ENCODE data around the gene CALHM6.

CALHM6 gene

DNA sequence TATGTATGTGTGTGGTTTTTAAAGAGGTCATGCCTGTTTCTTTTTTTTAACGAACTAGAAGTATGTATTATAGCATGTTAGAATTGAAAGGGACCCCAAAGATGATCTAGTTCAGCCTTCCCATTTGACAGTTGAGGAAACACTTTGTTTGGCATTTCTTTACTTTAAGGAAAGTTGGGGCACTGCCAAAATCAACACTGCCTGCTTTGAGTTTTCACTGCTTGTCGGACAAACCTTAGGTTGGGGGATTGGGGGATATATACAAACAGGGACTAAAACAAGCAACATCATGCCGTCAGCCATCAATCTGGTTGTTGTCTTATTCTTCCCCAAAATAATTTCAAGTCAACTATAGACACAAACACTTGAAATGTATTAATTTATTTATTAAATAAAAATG lies 14.1 kb upstream of the CALHM6 start:
- no peak for DNase-seq

- DNase-seq, result no peak
Observed at GRCh38 chr6:116447496-116448011, 13.6 kb upstream of the CALHM6 start.

- DNase-seq, result no peak
Observed at GRCh38 chr6:116449565-116449964, 11.6 kb upstream of the CALHM6 start.

DNA sequence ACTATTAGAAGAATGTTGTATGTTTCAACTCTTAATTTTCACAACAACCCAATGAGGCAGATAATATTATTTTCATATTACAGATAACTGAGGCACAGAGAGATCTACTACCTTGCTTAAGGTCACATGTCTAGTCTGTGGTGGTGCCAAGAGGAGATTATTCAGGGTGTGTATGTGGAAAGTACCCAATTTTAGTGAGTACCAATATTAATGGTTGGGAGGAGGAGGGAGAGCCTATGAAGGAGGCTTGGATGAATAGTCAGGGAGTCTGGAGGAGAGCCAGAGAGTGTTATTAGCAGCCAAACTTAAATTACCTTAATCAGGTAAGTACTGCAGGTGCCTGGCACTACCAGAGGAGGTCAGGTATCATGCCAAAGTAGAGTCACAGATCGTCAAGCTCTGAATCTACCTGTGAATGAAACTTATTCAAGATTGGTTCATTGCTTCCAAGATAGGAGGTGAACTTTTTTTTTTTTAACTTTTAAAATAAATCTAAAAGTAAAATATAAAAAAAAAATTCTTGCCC lies 10.9 kb upstream of the CALHM6 start:
- DNase-seq, result no peak

DNA sequence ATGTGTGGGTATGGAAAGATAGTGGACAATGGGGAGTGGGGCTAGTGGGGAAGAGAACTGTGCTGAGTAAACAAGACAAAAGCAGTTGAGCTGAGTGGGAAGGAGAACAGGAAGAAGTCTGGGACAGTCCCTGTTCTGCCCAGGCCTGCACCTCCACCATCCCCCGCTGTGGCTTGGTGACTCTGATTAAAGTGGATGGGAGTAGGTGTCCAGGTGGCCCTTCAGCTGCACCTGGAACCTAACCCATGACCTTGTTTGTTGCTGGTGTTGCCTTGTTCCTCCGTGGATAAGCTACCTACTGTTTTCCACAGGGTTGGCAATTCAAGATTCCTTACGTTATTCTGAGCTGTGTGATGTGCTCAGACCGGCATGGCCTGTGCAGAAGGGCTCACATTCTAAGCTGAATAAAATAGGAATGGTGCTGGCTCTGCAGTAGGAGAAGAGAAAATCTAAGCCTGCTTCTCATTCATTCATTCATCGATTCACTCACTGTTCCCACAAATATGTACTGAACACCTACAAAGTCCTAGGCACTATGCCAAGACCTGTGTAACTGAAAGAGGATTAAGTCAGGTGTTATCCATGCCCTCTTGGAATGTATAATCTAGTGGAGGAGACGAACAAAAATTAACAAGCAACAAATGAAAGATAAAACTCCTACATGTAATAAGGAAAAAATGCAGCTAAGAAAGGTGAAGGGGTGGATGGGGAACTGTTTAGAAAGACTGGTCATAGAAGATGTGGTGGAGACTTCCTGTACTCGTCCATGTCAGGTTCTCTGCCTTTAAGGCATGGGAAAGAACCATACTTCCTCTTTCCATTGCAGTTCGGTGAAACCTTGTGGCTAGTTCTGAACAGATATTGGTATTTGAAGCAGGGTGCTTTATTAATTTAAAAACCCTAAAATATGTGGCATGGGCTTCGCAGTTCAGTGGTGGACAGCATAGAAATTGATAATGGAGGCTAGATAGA lies 10.1 kb upstream of the CALHM6 start:
- no peak for DNase-seq

GRCh38 chr6:116451916-116452315 lies 9.3 kb upstream of the CALHM6 start:
- no peak for DNase-seq

GRCh38 chr6:116452531-116452930 lies 8.6 kb upstream of the CALHM6 start:
- DNase-seq, result no peak

DNA sequence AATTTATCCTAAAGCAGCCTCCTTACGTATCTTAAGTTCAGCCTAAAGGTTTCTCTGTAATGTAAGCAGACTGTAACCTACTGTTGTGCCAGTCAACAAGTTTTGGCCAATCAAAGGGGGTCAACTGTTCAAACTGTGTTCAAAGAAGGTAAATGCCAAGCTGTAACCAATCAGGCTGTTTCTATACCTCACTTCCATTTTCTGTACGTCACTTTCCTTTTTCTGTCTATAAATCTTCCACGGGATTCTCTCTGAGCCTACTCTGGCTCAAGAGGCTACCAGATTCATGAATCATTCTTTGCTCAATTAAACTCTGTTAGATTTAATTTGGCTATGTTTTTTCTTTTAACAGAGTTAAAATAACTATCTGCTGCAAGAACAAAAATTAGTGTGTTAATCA lies 5.1 kb upstream of the CALHM6 start:
- no peak for DNase-seq

DNA sequence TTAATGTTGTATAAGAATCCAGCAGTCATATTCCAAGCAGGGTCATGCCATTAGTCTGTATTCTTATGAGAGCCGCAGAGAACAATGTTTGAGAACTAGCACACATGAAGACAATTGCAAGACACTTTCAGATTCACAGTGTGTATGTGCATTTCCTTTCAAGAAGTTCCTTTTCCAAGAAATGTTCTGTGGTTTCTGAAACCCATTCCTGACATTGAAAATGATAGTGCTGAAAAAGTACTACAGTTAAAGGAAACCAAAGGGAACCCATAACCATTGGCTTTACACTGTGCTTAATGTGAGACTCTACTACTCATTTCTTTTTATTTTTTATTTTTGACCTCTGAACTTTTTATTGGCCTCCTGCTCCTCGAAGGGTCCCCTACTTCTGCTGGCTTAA lies 4.2 kb upstream of the CALHM6 start:
- DNase-seq, result no peak

- no peak for DNase-seq
Observed at GRCh38 chr6:116458264-116458663, 2.9 kb upstream of the CALHM6 start.

- DNase-seq, result no peak
Observed at GRCh38 chr6:116459927-116460326, 1.2 kb upstream of the CALHM6 start.

DNA sequence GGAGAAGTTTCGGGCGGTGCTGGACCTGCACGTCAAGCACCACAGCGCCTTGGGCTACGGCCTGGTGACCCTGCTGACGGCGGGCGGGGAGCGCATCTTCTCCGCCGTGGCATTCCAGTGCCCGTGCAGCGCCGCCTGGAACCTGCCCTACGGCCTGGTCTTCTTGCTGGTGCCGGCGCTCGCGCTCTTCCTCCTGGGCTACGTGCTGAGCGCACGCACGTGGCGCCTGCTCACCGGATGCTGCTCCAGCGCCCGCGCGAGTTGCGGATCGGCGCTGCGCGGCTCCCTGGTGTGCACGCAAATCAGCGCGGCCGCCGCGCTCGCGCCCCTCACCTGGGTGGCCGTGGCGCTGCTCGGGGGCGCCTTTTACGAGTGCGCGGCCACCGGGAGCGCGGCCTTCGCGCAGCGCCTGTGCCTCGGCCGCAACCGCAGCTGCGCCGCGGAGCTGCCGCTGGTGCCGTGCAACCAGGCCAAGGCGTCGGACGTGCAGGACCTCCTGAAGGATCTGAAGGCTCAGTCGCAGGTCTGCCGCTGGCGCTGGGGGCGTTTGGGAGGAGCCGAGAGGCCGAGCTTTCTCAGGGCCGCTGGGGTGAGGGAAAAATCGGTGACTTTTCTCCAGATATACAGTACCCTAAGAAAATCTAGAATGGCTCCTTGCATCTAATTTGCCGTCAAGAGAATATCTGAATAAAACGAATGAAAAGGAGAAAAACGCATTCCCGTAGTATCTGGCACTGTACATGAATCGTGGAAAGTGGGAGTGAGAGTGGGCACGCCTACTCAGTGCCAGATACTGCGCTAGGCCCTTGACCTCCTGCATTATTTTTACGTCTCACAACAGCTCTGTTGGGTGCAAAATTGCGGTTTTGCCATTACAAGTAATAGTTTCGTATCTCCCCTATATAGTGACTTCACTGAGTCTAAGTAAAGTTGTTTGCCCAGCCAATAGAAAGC lies 1.0 kb downstream of the CALHM6 start:
- peak; percentile 45 for DNase-seq

DNA sequence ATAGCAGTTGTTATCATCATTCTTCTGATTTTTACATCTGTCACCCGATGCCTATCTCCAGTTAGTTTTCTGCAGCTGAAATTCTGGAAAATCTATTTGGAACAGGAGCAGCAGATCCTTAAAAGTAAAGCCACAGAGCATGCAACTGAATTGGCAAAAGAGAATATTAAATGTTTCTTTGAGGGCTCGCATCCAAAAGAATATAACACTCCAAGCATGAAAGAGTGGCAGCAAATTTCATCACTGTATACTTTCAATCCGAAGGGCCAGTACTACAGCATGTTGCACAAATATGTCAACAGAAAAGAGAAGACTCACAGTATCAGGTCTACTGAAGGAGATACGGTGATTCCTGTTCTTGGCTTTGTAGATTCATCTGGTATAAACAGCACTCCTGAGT lies 2.1 kb downstream of the CALHM6 start:
- no peak for DNase-seq

DNA sequence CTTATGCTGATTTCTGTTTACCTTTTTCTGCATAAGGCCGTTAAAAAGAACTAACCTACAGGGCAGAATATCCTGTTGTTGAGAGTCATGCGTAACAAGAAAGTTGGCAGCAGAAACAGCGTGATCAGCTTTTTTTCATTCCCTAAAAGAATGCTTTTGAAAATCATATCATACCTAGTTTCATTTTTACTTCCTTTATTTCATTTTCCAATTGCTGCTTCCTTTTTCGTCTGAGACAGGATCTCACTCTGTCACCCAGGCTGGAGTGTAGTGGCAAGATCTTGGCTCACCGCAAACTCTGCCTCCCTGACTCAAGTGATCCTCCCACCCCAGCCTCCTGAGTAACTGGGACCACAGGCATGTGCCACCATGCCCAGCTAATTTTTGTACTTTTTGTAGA lies 4.1 kb downstream of the CALHM6 start:
- DNase-seq, result no peak

DNA sequence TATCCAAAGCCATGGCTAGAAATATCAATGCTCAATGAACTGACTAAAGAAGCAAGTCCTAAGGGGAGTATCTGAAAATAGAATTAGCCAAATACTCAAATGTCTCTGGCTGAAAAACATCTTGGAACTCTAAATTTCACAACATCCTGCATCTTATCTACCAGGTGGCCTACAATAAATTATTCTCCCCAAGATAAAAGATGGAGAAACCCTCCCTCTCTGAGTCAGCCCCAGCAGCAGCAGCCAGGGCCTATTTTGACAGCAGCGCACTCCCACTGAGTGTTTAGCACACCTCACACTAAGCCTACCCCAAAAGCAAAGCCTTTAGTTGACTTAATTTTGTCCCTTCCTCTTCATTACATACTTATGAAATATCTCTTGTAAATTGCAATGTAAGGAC lies 5.9 kb downstream of the CALHM6 start:
- DNase-seq, result no peak

DNA sequence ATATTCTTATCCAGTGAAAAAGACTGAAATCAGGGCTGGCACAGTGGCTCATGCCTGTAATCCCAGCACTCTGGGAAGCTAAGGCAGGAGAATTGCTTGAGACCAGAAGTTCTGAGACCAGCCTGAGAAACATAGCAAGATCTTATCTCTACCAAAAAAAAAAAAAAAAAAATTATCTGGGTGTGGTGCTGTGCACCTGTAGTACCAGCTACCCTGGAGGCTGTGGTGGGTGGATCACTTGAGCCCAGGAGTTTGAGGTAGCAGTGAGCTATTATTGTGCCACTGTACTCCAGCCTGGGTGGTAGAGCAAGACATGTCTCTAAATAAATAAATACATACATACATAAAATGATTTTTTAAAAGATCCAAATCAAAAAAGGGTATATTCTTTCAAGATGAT lies 6.3 kb downstream of the CALHM6 start:
- no peak for DNase-seq

GRCh38 chr6:116468293-116468692 lies 7.1 kb downstream of the CALHM6 start:
- DNase-seq, result no peak

DNA sequence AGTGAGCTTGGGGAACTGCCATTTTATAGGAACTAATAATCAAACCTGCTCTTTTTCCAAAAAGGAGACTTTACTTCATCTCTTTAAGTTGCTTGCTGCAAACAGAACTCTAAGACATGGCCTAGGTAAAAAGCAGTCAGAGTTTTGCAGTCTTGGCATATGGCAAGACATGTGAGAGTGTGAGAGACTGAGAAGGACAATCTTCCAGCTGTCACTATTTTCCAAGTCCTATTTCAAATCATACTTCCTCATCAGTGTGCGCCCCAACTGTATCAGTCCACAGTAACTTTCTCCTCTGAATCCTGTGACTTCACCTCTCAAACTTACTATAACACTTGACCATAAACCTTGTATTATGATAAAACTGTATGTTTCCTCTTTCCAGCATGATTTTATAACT lies 10.4 kb downstream of the CALHM6 start:
- no peak for DNase-seq

DNA sequence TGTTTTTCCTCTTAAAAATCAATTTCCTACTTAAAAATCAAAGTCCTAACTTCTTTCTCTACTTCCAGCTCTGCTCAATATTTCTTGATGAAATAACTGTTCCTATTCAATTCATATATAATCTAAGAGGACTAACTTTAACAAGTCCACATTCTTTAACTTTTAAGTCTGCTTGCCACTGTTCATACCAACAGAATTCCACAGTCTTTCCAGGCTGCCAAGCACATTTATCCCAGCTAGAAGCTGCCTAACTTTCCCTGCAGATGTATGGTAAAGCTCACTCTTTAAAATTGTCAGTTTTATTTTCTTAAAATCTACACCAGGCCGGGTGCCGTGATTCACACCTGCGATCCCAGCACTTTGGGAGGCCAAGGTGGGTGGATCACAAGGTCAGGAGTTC lies 11.5 kb downstream of the CALHM6 start:
- DNase-seq, result no peak

DNA sequence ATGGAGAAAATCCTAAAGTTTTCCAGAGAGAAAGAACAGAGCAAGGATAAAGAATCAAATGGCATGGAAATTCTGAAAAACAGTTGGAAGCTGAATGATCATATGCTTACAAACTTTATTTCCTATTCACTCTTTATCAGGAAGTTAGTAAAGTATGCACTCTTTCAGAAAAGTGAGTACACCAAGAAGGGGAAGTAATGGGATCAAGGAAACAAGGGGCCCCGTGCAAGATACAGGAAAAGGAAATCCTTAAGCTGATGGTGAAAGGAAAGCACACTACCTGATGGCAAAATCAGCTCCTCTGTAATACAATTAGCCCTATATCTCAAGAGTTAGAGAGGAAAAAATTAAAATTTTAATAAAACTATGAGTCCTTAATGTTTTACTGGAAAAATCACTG lies 14.0 kb downstream of the CALHM6 start:
- no peak for DNase-seq

DNA sequence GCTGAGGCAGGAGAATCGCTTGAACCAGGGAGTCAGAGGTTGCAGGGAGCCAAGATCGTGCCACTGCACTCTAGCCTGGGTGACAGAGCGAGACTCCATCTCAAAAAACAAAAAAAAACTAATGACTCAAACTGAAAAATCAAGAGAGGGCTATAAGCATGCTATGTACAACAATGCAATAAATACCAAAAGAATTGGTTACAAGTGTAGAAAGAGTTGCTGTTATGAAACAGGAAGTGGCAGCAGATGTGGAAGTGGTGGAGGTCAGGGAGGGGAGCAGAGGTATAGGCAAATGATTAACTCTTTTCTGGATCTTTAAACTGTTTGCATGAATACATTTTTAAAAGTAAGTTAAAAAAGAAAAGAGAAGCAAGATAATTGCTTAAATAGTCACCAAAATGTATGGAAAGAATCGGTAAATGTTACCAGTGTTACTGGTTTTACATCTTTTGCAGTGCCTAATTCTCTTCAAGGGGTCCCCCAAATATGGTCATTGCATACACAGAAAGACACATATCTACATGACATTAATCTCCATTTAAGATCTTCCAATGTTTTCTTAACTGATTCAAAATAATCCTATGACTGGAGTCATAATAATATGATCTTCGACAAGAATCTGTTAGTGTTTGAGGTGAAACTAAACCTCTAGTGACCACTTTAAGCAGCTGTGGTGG lies 15.0 kb downstream of the CALHM6 start:
- DNase-seq, result no peak

GRCh38 chr6:116482780-116483179 lies 21.6 kb downstream of the CALHM6 start:
- no peak for DNase-seq

- no peak for DNase-seq
Observed at GRCh38 chr6:116483616-116484015, 22.4 kb downstream of the CALHM6 start.
